HG03196 (cell line): Measurements from ENCODE around the gene CADM1.
"Not testable (repeated sequence)": the region's sequence is repeated elsewhere in the genome, so short reads cannot be mapped to it uniquely, and the experiment has no call there.

Experiments
- ATAC-seq: cut with Tn5 transposase; IDR thresholded peaks from one replicate; pipeline ENCODE4 v1.9.1; 2021; ENCODE audit not compliant: unreplicated experiment

The CADM1 gene

DNA sequence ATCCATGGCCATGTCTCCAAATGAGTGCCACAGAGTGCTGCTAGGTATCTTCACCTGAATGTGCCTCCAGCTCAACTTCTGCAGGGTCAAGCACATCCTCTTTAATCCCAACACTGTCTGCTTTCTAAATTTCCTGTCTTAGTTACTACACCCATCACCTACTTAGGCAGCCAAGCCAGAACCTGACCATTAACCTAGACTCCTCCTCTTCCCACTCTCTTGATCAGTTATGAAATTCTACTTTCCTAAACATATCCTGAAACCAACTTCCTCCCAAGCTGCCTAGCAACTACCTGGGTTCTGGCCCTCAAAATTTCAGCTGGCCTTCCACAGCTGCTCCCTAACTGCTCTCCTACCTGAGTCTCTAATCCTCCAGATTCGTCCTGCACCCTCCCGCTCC lies 22.7 kb downstream of the CADM1 start:
- ATAC-seq, result no peak

GRCh38 chr11:115480611-115481010 lies 23.6 kb downstream of the CADM1 start:
- ATAC-seq, result no peak

- no peak for ATAC-seq
These were observed 26.8 kb downstream of the CADM1 start for GRCh38 chr11:115477410-115477809.

- ATAC-seq, result no peak
These were observed 27.5 kb downstream of the CADM1 start for GRCh38 chr11:115476463-115477286.

DNA sequence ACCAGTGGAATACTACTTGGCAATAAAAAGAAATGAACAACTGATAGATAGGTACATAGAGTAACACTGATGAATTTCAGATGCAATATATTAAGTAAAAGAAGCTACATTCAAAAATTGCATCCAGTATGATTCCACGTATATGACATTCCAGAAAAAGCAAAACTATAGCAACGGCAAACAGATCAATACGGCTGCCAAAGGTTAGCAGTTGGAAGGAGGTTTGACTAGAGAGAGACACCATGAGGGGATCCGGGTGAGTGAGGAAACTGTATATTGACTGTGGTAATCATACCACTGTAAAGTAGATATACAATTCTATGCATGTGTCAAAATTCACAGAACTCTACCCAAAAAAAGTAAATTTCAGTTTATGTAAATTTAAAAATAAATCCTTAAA lies 28.7 kb downstream of the CADM1 start:
- ATAC-seq, result no peak

DNA sequence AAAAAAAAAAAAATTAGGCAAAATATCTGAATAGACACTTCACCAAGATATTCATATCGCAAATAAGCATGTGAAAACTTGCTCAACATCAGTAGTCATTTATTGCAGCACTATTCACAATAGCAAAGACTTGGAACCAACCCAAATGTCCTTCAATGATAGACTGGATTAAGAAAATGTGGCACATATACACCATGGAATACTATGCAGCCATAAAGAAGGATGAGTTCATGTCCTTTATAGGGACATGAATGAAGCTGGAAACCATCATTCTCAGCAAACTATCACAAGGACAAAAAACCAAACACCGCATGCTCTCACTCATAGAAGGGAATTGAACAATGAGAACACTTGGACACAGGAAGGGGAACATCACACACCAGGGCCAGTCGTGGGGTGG lies 29.9 kb downstream of the CADM1 start:
- ATAC-seq, result not testable (repeated sequence)

DNA sequence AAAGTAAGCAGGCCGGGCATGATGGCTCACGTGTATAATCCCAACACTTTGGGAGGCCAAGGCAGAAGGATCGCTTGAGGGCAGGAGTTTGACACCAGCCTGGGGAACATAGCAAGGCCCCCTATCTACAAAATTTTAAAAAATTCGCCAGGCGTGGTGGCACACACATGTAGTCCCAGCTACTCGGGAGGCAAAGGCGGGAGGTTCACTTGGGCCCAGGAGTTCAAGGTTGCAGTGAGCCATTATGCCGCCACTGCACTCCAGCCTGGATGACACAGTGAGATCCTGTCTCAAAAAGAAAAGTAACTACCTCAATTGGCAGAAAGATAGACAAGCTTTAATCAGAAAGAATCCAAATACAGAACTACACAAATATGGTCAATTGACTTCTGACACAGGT lies 31.0 kb downstream of the CADM1 start:
- no peak for ATAC-seq

DNA sequence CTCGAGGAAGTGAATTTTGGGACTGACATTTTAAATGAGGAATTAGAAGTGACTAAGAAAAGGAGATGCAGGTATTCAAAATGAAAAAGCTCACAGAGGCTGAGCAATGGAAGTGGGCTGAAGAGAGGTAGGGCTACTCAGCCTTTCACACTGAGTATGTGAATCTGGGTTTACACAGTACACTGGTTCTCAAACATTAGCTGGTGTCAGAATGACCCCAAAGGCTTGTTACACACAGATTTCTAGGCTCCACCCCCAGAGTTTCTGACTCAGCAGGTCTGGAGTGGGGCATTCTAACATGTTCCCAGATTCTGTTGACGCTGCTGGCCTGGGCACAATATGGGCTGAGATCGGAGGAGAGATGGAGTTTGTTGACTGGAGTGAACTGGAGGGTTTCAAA lies 32.8 kb downstream of the CADM1 start:
- no peak for ATAC-seq

GRCh38 chr11:115470928-115471327 lies 33.3 kb downstream of the CADM1 start:
- ATAC-seq, result no peak

DNA sequence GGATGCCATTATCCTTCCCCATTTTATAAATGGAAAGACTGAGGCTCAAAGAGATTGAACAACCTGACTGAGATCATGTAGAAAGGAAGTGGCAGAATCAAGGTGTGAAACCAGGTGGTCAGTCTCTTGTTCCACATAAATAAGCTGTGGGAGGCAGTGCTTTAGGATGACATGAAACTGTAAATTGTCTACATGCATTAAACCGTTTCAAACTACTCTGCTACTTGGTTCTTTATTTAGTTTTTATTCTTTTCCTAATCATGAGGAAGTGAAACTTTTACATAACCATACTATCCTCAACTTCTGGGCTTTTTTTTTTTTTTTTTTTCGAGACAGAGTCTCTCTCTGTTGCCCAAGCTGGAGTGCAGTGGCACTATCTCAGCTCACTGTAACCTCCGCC lies 34.9 kb downstream of the CADM1 start:
- no peak for ATAC-seq

GRCh38 chr11:115466122-115466521 lies 38.1 kb downstream of the CADM1 start:
- no peak for ATAC-seq

GRCh38 chr11:115464269-115464668 lies 39.9 kb downstream of the CADM1 start:
- ATAC-seq, result no peak

DNA sequence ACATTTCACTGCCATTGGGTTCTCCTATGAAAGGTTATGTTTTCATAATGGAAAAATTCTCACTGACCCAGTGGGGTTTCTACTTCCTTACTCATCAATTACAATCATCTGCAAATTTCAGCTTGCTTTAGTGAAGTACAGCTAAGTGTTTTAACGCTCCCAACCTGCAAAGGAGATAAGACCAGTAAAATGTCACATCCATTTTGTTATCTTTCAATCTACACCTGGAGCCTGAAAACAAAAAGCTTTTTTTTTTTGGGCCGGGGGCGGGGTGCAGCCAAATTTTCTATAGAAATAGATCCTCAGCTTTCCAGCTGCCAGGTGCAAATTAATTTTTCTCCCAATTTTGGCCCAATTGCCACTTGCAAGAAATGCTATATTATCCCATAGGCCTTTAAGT lies 40.6 kb downstream of the CADM1 start:
- ATAC-seq, result no peak

DNA sequence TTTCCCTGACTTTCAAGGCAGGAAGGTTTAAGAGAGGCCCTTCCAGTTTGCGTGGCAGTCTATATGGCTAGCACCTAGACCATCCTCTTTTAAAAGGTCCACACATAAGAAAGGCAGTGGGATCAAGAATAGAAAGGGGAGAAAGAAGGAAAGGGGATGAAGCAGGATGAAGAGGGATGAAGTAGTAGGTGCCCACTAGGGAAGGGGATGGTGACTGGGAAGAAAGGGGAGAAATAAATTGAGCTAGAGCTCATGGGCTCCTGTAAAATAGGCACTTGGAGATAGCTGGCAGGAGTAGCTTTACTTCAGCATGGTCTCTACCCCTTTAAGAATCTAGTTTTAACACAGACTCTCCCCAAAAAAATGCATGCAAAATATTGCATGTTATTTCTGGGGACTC lies 41.5 kb downstream of the CADM1 start:
- ATAC-seq, result no peak

DNA sequence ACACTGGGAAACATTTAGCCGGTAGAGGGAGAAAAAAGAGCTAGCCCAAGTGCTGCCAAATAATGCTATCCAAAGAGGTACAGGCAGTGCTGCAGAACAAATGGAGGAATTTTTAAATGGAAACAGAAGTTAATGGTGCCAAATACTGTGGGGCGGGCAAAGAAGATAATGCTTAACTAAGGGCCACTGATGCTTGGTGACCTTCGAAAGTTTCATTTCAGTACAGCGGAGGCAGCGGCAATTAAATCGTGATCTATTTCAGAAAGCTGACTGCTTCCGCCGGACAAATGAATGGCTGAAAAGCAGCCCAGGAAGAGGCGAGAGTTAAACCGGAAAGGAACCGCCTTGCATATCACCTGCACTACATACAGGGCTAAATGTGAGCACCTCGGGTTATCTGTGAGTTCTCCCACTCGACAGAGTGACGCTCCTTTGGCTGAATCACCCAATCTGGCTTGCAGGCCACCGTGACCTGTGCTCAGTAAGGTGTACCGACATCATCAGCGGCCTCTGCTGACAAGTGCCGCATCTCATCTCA lies 42.1 kb downstream of the CADM1 start:
- no peak for ATAC-seq

GRCh38 chr11:115460512-115460911 lies 43.7 kb downstream of the CADM1 start:
- no peak for ATAC-seq

- no peak for ATAC-seq
These were observed 44.7 kb downstream of the CADM1 start for GRCh38 chr11:115459563-115459962.

DNA sequence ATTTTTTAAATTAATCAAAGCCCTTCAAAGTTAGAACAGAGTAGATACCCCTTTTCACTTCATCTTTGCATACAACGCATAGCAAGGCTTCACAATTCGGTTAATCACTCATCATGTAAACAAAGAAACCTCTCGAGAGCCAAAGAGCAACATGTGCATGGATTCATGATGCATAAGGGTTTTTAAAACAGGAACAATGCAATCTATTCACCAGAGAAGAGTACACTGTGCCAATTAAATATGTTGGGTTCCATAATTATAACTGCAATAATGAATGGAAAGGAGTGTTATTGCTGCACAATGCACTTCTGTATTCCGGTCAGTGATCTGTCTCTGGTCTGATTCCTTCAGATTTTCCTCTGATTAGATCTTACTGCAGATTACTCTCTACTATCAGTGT lies 45.3 kb downstream of the CADM1 start:
- no peak for ATAC-seq

DNA sequence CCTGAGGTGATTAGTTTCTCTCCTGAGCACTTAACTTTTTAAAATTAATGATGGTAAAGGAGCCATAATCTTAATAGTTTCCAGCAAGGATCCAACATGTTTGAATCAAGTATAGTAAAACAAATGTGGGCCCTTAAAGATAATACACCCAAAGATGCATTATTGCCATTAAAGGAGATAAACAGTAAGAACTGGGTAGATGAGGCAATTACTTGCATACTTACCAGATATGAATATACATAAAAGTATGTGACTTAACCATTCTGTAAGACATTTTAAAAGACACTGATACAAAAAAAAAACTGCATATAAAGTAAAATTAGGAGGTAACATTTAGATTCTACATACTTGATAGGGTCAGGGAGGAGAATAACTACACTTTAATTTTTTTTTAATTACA lies 48.2 kb downstream of the CADM1 start:
- no peak for ATAC-seq

- ATAC-seq, result no peak
These were observed 48.6 kb downstream of the CADM1 start for GRCh38 chr11:115455613-115456012.

DNA sequence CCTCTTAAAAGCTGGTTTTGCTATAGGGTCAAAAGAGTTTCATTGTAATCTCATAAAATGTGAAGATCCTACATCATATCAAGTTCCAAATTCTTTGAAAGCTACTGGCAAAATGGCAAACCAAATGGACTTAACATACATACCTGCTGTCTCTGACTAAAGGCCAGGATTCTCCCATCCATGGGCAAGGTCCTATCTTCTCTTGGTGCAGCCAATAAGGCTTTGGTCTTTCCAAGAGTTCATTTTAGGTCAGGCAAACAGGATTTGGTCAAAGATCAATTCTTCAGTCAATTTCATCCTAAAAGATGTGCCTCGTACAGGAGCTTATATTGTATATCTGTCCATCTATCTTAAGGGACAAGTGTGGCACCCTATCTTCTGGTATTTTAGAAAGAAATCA lies 49.7 kb downstream of the CADM1 start:
- ATAC-seq, result no peak

- no peak for ATAC-seq
These were observed 50.3 kb downstream of the CADM1 start for GRCh38 chr11:115453693-115454490.
